HepG2 (cell line): ENCODE results near the gene BSX.

Source experiments
- TF ChIP-seq, protein P1 (sequence below): sonication (generic); formaldehyde crosslinking; IDR thresholded peaks from 2 replicates; pipeline ENCODE4 v1.5.0; 2020; ENCODE audit warnings: mild to moderate bottlenecking, missing genetic modification reagents, moderate library complexity
- TF ChIP-seq, protein P2 (sequence below): sonication (generic); formaldehyde crosslinking; IDR thresholded peaks from 2 replicates; pipeline ENCODE4 v1.8.0; 2023; ENCODE audit warnings: mild to moderate bottlenecking, missing genetic modification reagents
- TF ChIP-seq, protein P3 (sequence below): sonication (generic); formaldehyde crosslinking; IDR thresholded peaks from 2 replicates; pipeline ENCODE4 v1.4.0; 2020; ENCODE audit warnings: missing genetic modification reagents

DNA sequence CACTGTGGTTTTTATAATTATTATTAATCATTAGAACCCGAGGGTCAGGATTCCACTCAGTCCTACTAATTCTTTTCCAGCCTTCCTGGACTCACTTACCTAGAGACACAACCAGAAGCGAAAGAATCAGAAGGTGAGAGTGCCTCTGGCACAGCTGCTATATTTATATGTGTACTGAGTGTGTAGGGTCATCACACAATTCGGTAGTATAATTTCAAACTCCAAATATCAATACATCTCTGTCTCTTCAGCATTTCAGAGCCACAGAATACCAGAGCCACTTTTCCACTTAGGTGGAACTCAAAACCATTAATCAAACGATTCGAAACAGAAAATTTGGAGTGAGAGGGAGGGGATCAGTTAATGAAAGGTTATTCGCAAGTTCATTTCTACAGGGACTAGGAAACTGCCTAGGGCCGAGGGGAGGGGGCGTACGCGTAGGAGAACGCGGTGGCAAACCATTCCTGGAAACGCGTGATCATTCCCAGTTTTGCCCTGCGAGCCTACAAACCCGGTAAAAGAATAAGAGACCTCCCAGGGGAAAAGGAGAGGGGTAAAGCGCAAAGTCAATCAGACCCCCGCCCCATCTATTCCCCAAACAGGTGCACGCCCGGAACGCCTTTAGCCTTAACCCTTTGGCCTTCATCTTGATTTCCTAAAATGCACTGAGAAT is 5.4 kb downstream of the BSX start:
- TF ChIP-seq, protein P1, sequence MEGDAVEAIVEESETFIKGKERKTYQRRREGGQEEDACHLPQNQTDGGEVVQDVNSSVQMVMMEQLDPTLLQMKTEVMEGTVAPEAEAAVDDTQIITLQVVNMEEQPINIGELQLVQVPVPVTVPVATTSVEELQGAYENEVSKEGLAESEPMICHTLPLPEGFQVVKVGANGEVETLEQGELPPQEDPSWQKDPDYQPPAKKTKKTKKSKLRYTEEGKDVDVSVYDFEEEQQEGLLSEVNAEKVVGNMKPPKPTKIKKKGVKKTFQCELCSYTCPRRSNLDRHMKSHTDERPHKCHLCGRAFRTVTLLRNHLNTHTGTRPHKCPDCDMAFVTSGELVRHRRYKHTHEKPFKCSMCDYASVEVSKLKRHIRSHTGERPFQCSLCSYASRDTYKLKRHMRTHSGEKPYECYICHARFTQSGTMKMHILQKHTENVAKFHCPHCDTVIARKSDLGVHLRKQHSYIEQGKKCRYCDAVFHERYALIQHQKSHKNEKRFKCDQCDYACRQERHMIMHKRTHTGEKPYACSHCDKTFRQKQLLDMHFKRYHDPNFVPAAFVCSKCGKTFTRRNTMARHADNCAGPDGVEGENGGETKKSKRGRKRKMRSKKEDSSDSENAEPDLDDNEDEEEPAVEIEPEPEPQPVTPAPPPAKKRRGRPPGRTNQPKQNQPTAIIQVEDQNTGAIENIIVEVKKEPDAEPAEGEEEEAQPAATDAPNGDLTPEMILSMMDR (CRISPR knock-in tag), result no peak
- TF ChIP-seq, protein P2, sequence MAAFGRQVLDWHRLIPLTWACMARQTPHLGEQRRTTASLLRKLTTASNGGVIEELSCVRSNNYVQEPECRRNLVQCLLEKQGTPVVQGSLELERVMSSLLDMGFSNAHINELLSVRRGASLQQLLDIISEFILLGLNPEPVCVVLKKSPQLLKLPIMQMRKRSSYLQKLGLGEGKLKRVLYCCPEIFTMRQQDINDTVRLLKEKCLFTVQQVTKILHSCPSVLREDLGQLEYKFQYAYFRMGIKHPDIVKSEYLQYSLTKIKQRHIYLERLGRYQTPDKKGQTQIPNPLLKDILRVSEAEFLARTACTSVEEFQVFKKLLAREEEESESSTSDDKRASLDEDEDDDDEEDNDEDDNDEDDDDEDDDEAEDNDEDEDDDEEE (CRISPR knock-in tag), result no peak
- TF ChIP-seq, protein P3, sequence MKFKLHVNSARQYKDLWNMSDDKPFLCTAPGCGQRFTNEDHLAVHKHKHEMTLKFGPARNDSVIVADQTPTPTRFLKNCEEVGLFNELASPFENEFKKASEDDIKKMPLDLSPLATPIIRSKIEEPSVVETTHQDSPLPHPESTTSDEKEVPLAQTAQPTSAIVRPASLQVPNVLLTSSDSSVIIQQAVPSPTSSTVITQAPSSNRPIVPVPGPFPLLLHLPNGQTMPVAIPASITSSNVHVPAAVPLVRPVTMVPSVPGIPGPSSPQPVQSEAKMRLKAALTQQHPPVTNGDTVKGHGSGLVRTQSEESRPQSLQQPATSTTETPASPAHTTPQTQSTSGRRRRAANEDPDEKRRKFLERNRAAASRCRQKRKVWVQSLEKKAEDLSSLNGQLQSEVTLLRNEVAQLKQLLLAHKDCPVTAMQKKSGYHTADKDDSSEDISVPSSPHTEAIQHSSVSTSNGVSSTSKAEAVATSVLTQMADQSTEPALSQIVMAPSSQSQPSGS (CRISPR knock-in tag), result no peak
